OCI-LY3 (cell line): ENCODE measurements around the gene SDHAF3.

ENCODE experiments used
- EZH2phosphoT487 ChIP-seq: fragments of 200-600 bp; shearing (Covaris generic); IDR thresholded peaks from 2 replicates; pipeline ENCODE4 v1.6.1; 2018; ENCODE audit warnings: antibody characterized with exemption, mixed run types, low read depth
- TF ChIP-seq, protein P1 (sequence below): fragments of 200-600, 300-600 bp; sonication (generic); IDR thresholded peaks from 2 replicates; pipeline ENCODE4 v1.5.1; 2014; ENCODE audit warnings: antibody characterized with exemption, low read length, low read depth

DNA sequence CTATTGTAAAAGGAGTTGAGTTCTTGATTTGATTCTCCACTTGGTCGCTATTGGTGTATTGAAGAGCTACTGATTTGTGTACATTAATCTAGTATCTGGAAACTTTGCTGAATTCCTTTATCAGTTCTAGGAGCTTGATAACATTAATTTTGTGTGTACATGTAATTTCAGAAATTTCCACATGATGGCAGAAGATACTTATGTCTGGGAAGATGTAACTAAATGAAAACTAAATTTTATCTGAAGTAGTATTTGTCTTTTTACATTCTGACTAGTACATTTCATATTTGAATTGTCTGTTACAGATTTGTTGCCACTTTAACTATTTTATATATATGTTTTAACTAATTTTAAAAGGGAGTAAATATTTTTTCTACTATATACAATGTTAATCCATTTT is 27.6 kb downstream of the SDHAF3 start:
- TF ChIP-seq, protein P1, sequence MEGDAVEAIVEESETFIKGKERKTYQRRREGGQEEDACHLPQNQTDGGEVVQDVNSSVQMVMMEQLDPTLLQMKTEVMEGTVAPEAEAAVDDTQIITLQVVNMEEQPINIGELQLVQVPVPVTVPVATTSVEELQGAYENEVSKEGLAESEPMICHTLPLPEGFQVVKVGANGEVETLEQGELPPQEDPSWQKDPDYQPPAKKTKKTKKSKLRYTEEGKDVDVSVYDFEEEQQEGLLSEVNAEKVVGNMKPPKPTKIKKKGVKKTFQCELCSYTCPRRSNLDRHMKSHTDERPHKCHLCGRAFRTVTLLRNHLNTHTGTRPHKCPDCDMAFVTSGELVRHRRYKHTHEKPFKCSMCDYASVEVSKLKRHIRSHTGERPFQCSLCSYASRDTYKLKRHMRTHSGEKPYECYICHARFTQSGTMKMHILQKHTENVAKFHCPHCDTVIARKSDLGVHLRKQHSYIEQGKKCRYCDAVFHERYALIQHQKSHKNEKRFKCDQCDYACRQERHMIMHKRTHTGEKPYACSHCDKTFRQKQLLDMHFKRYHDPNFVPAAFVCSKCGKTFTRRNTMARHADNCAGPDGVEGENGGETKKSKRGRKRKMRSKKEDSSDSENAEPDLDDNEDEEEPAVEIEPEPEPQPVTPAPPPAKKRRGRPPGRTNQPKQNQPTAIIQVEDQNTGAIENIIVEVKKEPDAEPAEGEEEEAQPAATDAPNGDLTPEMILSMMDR = peak; percentile 61
- TF ChIP-seq EZH2phosphoT487 = no peak
